Measurements from ENCODE around the gene RAPH1. TPM values are rescaled to one million over a fixed set of nuclear protein-coding genes. Genes with fewer than 3 reads are reported as not detected.

RAPH1 gene
- total and polyA plus RNA-seq, 2 experiments from 2014 or later, result 5.0 to 36.2 TPM

GRCh38 chr2:203451689-203452088 is 83.4 kb downstream of the RAPH1 start:
- Histone ChIP-seq H3K9me2 (ENCODE audit: insufficient read depth) (no peaks in the 10 kb centered on the region), H4K20me1 (replicated peaks; ENCODE audit: insufficient read depth) (no peaks in the 10 kb centered on the region), H3K27me3 (ENCODE audit: insufficient read depth) (no peaks in the 10 kb centered on the region), H2AFZ (no peak overlapping the region), H3F3A (replicated peaks; ENCODE audit: low read depth) (no peaks in the 10 kb centered on the region), H3K4me3 (no peak overlapping the region), H3K4me1 (ENCODE audit: insufficient read depth) (no peaks in the 10 kb centered on the region), H3K36me3 (ENCODE audit: insufficient read depth) (peaks cover 10% of the 10 kb centered on the region; the same call in 1 of the 2 replicates), H3K4me2 (no peak overlapping the region), H3K27ac (ENCODE audit: low read depth) (no peak overlapping the region), H3K79me2 (replicated peaks; ENCODE audit: insufficient read depth) (no peaks in the 10 kb centered on the region)
- peaks cover 7% of the 10 kb centered on the region; the same call in 2 of the 3 replicates for H3K36me3 Mint-ChIP-seq (ENCODE audit: low read depth)
- no peak for TF ChIP-seq POLR2AphosphoS5 (IDR thresholded peaks at IDR 0.05; ENCODE audit: low read depth)
- TF ChIP-seq ZNF114 (CRISPR knock-in tag; IDR thresholded peaks at IDR 0.05), result no peak
- TF ChIP-seq STAT1 (IDR thresholded peaks at IDR 0.05; ENCODE audit: unreplicated experiment), result no peak
- no peak for TF ChIP-seq NANOG (IDR thresholded peaks at IDR 0.05; ENCODE audit: borderline replicate concordance)
- TF ChIP-seq CREB1 (CRISPR knock-in tag; IDR thresholded peaks at IDR 0.05; ENCODE audit: low read depth), result no peak
- no peak for TF ChIP-seq ZNF331 (CRISPR knock-in tag; IDR thresholded peaks at IDR 0.05; ENCODE audit: low read depth)
- no peak for TF ChIP-seq ZNF462 (CRISPR knock-in tag; IDR thresholded peaks at IDR 0.05)
- no peak for TF ChIP-seq EZH2phosphoT487 (IDR thresholded peaks at IDR 0.05; ENCODE audit: unreplicated experiment)
- no peak for TF ChIP-seq JUNB (IDR thresholded peaks at IDR 0.05; ENCODE audit: unreplicated experiment)
- TF ChIP-seq REST (IDR thresholded peaks at IDR 0.05; ENCODE audit: unreplicated experiment), result no peak
- TF ChIP-seq, protein P1, sequence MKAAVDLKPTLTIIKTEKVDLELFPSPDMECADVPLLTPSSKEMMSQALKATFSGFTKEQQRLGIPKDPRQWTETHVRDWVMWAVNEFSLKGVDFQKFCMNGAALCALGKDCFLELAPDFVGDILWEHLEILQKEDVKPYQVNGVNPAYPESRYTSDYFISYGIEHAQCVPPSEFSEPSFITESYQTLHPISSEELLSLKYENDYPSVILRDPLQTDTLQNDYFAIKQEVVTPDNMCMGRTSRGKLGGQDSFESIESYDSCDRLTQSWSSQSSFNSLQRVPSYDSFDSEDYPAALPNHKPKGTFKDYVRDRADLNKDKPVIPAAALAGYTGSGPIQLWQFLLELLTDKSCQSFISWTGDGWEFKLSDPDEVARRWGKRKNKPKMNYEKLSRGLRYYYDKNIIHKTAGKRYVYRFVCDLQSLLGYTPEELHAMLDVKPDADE (IDR thresholded peaks at IDR 0.05), result no peak
- TF ChIP-seq, protein P2, sequence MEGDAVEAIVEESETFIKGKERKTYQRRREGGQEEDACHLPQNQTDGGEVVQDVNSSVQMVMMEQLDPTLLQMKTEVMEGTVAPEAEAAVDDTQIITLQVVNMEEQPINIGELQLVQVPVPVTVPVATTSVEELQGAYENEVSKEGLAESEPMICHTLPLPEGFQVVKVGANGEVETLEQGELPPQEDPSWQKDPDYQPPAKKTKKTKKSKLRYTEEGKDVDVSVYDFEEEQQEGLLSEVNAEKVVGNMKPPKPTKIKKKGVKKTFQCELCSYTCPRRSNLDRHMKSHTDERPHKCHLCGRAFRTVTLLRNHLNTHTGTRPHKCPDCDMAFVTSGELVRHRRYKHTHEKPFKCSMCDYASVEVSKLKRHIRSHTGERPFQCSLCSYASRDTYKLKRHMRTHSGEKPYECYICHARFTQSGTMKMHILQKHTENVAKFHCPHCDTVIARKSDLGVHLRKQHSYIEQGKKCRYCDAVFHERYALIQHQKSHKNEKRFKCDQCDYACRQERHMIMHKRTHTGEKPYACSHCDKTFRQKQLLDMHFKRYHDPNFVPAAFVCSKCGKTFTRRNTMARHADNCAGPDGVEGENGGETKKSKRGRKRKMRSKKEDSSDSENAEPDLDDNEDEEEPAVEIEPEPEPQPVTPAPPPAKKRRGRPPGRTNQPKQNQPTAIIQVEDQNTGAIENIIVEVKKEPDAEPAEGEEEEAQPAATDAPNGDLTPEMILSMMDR (conservative IDR thresholded peaks at IDR 0.05; ENCODE audit: low read depth in 2 of 2), result no peak
- no peak for TF ChIP-seq EZH2 (IDR thresholded peaks at IDR 0.05; ENCODE audit: low read depth, unreplicated experiment)
- no peak overlapping the region for H3K27ac Mint-ChIP-seq
- DNase-seq (ENCODE audit: low spot score) (no peak), ATAC-seq (no peak)
- H3K4me3 Mint-ChIP-seq, result no peak overlapping the region
- H3K27me3 Mint-ChIP-seq (ENCODE audit: insufficient read depth, low read depth, poor library complexity), result peaks cover 2% of the 10 kb centered on the region
- H3K9me3 Mint-ChIP-seq, result no peaks in the 10 kb centered on the region
- H3K4me1 Mint-ChIP-seq, result no peaks in the 10 kb centered on the region

Measured in GM23338 (cell line).